ENCODE measurements around the gene PTBP2.

The PTBP2 gene

GRCh38 chr1:96840396-96840795 is 118.8 kb downstream of the PTBP2 start:
- TF ChIP-seq CTCF (conservative IDR thresholded peaks at IDR 0.05; ENCODE audit: low read depth), result no peak
- CTCF ChIA-PET, result no interaction called here
- POLR2A ChIA-PET (ENCODE audit: low non-redundant PET), result no interaction called here

GRCh38 chr1:96842215-96842614 is 120.6 kb downstream of the PTBP2 start:
- H3K27ac ChIP-seq, result no peak overlapping the region
- ChIA-PET CTCF (interaction anchor here (0.6 kb wide), 1 partner anchor 309 kb away, joined by 3 read pairs; no protein-coding TSS in a partner anchor), POLR2A (ENCODE audit: low non-redundant PET) (no interaction called here)
- no peak for DNase-seq (ENCODE audit: low spot score)
- no peak for TF ChIP-seq CTCF (conservative IDR thresholded peaks at IDR 0.05; ENCODE audit: low read depth)

More at GRCh38 chr1:96840396-96840795, 118.8 kb downstream of the PTBP2 start:
- DNase-seq (ENCODE audit: low spot score), result no peak
- H3K27ac ChIP-seq, result no peak overlapping the region

GRCh38 chr1:96843196-96843595 is 121.6 kb downstream of the PTBP2 start:
- no peak overlapping the region for H3K27ac ChIP-seq
- DNase-seq (ENCODE audit: low spot score), result no peak
- no peak for TF ChIP-seq CTCF (conservative IDR thresholded peaks at IDR 0.05; ENCODE audit: low read depth)
- CTCF ChIA-PET, result no interaction called here
- POLR2A ChIA-PET (ENCODE audit: low non-redundant PET), result no interaction called here

- no peak for DNase-seq (ENCODE audit: low spot score)
- ChIA-PET CTCF (no interaction called here), POLR2A (ENCODE audit: low non-redundant PET) (no interaction called here)
- no peak overlapping the region for H3K27ac ChIP-seq
- no peak for TF ChIP-seq CTCF (conservative IDR thresholded peaks at IDR 0.05; ENCODE audit: low read depth)
Measured at GRCh38 chr1:96843601-96844000, 122.0 kb downstream of the PTBP2 start.

- CTCF ChIA-PET, result no interaction called here
- no peak for TF ChIP-seq CTCF (conservative IDR thresholded peaks at IDR 0.05; ENCODE audit: low read depth)
Measured at GRCh38 chr1:96845464-96845863, 123.9 kb downstream of the PTBP2 start.

GRCh38 chr1:96861836-96862235 is 140.3 kb downstream of the PTBP2 start:
- TF ChIP-seq CTCF (conservative IDR thresholded peaks at IDR 0.05; ENCODE audit: low read depth), result no peak
- no peak overlapping the region for H3K27ac ChIP-seq
- POLR2A ChIA-PET (ENCODE audit: low non-redundant PET), result no interaction called here
- CTCF ChIA-PET, result no interaction called here
- DNase-seq (ENCODE audit: low spot score), result no peak

More at GRCh38 chr1:96845464-96845863, 123.9 kb downstream of the PTBP2 start:
- DNase-seq (ENCODE audit: low spot score), result peak; percentile 5
- POLR2A ChIA-PET (ENCODE audit: low non-redundant PET), result no interaction called here
- no peak overlapping the region for H3K27ac ChIP-seq

- ChIA-PET CTCF (no interaction called here), POLR2A (ENCODE audit: low non-redundant PET) (no interaction called here)
- no peak overlapping the region for H3K27ac ChIP-seq
- DNase-seq (ENCODE audit: low spot score), result no peak
- no peak for TF ChIP-seq CTCF (conservative IDR thresholded peaks at IDR 0.05; ENCODE audit: low read depth)
Measured at GRCh38 chr1:96863449-96863848, 141.9 kb downstream of the PTBP2 start.

All from RWPE1 (cell line).